Fibroblast of lung (primary cell): ENCODE data around the gene CDH1. TPM values are rescaled to one million over a fixed set of nuclear protein-coding genes. Genes with fewer than 3 reads are reported as not detected.
A peak's percentile ranks its signal among the peaks of the same experiment; 100 is the strongest.

Source experiments
- DNase-seq, 2 donors: peaks; one replicate each; pipeline versions ENCODE4 v3.0.0 to v3.0.0-alpha.2; 2010; ENCODE audit warnings: low read depth in 2 of 2
- H2AFZ ChIP-seq: 2 replicates; pipeline ENCODE4 v1.5.1; 2012; ENCODE audit warnings: low read length, control low read depth, inconsistent platforms
- H3K27ac ChIP-seq: 2 replicates; pipeline ENCODE4 v1.5.1; 2011; ENCODE audit warnings: low read length, control low read depth; ENCODE audit not compliant: insufficient read depth
- H3K27me3 ChIP-seq: 2 replicates; pipeline ENCODE4 v1.5.1; 2011; ENCODE audit warnings: mild to moderate bottlenecking, low read length; ENCODE audit not compliant: control insufficient read depth, insufficient read depth
- H3K36me3 ChIP-seq: 2 replicates; pipeline ENCODE4 v1.5.1; 2011; ENCODE audit warnings: low read length; ENCODE audit not compliant: control insufficient read depth, insufficient read depth
- H3K4me1 ChIP-seq: 2 replicates; pipeline ENCODE4 v1.5.1; 2011; ENCODE audit warnings: low read length; ENCODE audit not compliant: control insufficient read depth, insufficient read depth; ENCODE audit errors: extremely low read depth
- H3K4me2 ChIP-seq: 2 replicates; pipeline ENCODE4 v1.5.1; 2011; ENCODE audit warnings: low read length, control low read depth; ENCODE audit not compliant: insufficient read depth; ENCODE audit errors: extremely low read depth
- H3K4me3 ChIP-seq, 4 experiments: fragments of 200-600 bp in 1 of 4; sonication (generic) in 1 of 4; replicated peaks in 1 of 4; 2 replicates each; pipeline ENCODE4 v1.5.1; 2011 to 2016; ENCODE audit warnings: low read length in 4 of 4, low read depth in 3 of 4, mild to moderate bottlenecking in 3 of 4, control low read depth in 2 of 4, inconsistent platforms in 1 of 4, mixed read lengths in 1 of 4; ENCODE audit not compliant: insufficient read depth in 1 of 4; ENCODE audit errors: control extremely low read depth in 1 of 4
- H3K79me2 ChIP-seq: 2 replicates; pipeline ENCODE4 v1.5.1; 2012; ENCODE audit warnings: mild to moderate bottlenecking, low read length, inconsistent platforms; ENCODE audit not compliant: control insufficient read depth, insufficient read depth
- H3K9ac ChIP-seq: 2 replicates; pipeline ENCODE4 v1.5.1; 2011; ENCODE audit warnings: mild to moderate bottlenecking, low read length, control low read depth; ENCODE audit not compliant: insufficient read depth
- H3K9me3 ChIP-seq: 2 replicates; pipeline ENCODE4 v1.5.1; 2012; ENCODE audit warnings: low read depth, low read length; ENCODE audit not compliant: control insufficient read depth, insufficient read depth
- H4K20me1 ChIP-seq: 2 replicates; pipeline ENCODE4 v1.5.1; 2011; ENCODE audit warnings: low read length; ENCODE audit not compliant: control insufficient read depth, insufficient read depth; ENCODE audit errors: extremely low read depth
- EZH2 ChIP-seq: IDR thresholded peaks from 2 replicates; pipeline ENCODE4 v1.5.1; 2012; ENCODE audit warnings: low read length, control low read depth, mild to moderate bottlenecking; ENCODE audit errors: missing control alignments
- polyA plus RNA-seq, 2 donors: library from polyadenylated mRNA; depleted of rRNA in 1 of 2; stranded (reverse) in 1 of 2; unstranded in 1 of 2; fragments of >200 nt; gene quantifications; 2 replicates each; pipeline ENCODE4 v1.2.1, GENCODE V29; 2011 to 2012; ENCODE audit warnings: missing spikeins in 1 of 2
- total RNA-seq: library from RNA; depleted of rRNA; stranded (reverse); fragments of >200 nt; gene quantifications from 2 replicates; pipeline ENCODE4 v1.2.1, GENCODE V29; 2014
- TF ChIP-seq, protein P1 (sequence below), 2 donors: IDR thresholded peaks in 1 of 2; conservative IDR thresholded peaks in 1 of 2; 1 replicate in 1 of 2; 2 replicates in 1 of 2; pipeline ENCODE4 v1.5.1; 2011 to 2012; ENCODE audit warnings: low read length in 2 of 2, control low read depth in 1 of 2, inconsistent platforms in 1 of 2, low read depth in 1 of 2, mild to moderate bottlenecking in 1 of 2

Gene CDH1
- total and polyA plus RNA-seq, 2 donors (not counting 1 experiment from before 2014, with no cell fraction given) = 0.02 TPM; not detected in 1

DNA sequence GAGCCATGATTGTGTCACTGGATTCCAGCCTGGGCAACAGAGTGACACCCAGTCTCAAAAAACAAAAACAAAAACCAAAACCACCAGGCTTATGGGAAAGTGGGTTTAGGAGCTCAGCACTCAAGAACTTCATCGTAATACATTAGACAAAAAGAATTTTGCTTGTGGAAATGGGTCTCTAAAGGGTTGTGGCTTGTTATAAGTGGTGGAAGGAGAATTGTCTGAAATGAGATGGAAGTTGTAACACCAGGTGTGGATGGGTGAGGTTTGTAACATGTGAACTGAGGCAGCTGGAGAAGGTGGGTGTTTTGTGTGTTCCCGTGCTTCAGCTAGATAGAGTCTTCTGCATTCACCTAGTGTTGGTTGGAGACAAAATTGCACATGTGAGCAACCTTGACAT, 35.8 kb downstream of the CDH1 start:
- no peaks in the 10 kb centered on the region for H3K9me3 ChIP-seq
- TF ChIP-seq, protein P1, sequence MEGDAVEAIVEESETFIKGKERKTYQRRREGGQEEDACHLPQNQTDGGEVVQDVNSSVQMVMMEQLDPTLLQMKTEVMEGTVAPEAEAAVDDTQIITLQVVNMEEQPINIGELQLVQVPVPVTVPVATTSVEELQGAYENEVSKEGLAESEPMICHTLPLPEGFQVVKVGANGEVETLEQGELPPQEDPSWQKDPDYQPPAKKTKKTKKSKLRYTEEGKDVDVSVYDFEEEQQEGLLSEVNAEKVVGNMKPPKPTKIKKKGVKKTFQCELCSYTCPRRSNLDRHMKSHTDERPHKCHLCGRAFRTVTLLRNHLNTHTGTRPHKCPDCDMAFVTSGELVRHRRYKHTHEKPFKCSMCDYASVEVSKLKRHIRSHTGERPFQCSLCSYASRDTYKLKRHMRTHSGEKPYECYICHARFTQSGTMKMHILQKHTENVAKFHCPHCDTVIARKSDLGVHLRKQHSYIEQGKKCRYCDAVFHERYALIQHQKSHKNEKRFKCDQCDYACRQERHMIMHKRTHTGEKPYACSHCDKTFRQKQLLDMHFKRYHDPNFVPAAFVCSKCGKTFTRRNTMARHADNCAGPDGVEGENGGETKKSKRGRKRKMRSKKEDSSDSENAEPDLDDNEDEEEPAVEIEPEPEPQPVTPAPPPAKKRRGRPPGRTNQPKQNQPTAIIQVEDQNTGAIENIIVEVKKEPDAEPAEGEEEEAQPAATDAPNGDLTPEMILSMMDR (conservative IDR thresholded peaks at IDR 0.05 in 1 of 2, IDR thresholded peaks at IDR 0.05 in 1 of 2; ENCODE audit: low read depth in 1 of 2, low read length in 2 of 2) = no peak
- no peak for TF ChIP-seq EZH2
- no peaks in the 10 kb centered on the region for H4K20me1 ChIP-seq
- H3K27ac ChIP-seq = no peak overlapping the region
- H3K4me2 ChIP-seq = no peak overlapping the region
- H3K79me2 ChIP-seq = no peaks in the 10 kb centered on the region
- no peaks in the 10 kb centered on the region for H3K27me3 ChIP-seq
- no peaks in the 10 kb centered on the region for H3K4me1 ChIP-seq
- H3K36me3 ChIP-seq = no peaks in the 10 kb centered on the region
- no peak for DNase-seq
- no peak overlapping the region for H2AFZ ChIP-seq
- no peak overlapping the region for H3K4me3 ChIP-seq
- no peak overlapping the region for H3K9ac ChIP-seq

DNA sequence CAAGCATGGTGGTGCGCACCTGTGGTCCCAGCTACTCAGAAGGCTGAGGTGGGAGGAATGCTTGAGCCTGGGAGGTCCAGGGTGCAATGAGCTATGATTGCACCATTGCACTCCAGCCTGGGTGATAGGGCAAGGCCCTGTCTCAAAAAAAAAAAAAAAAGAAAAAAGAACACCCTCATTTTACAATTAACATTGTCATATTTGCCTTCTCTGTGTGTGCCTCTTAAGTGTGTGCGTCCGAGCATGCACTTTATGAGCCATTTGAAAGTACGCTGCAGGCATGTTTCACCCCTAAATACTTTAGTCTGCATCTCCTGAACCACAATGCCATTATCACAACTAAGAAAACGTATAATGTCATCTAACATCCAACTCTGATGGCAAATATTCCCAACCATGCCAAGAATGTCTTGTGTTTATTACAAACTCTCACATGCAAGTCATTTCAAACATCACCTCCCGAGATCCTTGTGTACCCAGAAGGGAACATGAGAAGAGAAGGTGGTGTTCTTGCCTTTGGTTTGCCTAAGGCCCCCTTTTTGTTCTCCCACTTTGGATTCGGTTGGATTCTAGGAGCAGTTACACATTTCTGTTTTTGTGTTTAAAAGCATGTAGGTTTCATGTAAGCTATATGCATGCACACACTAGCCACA, 38.0 kb downstream of the CDH1 start:
- no peaks in the 10 kb centered on the region for H3K79me2 ChIP-seq
- TF ChIP-seq, protein P1 (conservative IDR thresholded peaks at IDR 0.05 in 1 of 2, IDR thresholded peaks at IDR 0.05 in 1 of 2; ENCODE audit: low read depth in 1 of 2, low read length in 2 of 2) = no peak
- TF ChIP-seq EZH2 = no peak

DNA sequence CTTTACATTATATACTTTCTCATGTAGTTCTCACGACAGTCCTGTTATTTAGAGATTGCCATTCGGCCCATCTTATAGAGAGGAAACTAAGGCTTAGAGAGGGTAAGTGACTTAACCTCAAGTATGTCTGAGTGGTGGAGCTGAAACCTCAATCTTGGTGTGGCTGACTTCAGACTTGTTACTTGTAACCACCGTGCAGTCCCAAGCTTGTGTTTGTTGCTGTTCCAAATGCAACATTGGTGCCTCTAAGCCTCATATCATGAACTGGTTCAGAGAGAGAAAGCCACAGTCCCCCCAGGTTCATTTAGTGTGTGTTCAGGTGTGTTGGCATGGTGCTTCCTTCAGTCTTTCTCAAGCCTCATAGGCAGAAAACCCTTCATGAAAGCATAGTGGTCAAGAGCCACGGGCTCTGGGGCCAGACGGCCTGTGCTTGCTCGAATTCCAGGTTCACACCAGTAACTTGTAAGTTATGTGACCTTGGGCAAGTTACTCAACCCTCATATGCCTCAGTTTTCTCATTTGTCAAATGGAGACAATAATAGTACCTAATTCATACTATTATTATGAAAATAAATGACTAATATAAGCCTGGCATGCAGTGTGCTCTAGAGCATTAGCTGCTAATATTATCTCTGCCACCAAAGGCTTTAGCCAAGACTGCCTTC, 39.9 kb downstream of the CDH1 start:
- TF ChIP-seq, protein P1 (conservative IDR thresholded peaks at IDR 0.05 in 1 of 2, IDR thresholded peaks at IDR 0.05 in 1 of 2; ENCODE audit: low read depth in 1 of 2, low read length in 2 of 2) = no peak
- no peak for TF ChIP-seq EZH2
- Histone ChIP-seq H2AFZ (no peak overlapping the region), H3K79me2 (no peaks in the 10 kb centered on the region), H4K20me1 (no peaks in the 10 kb centered on the region), H3K36me3 (no peaks in the 10 kb centered on the region), H3K27ac (no peak overlapping the region), H3K4me3 (no peak overlapping the region), H3K9me3 (no peaks in the 10 kb centered on the region), H3K4me1 (no peaks in the 10 kb centered on the region), H3K9ac (no peak overlapping the region), H3K27me3 (peaks cover 5% of the 10 kb centered on the region), H3K4me2 (no peak overlapping the region)
- DNase-seq = peak in 1 of 2 donors; percentile 83

More for the DNA sequence above, 38.0 kb downstream of the CDH1 start:
- Histone ChIP-seq H3K9me3 (no peaks in the 10 kb centered on the region), H3K4me3 (no peak overlapping the region), H3K9ac (no peak overlapping the region), H2AFZ (no peak overlapping the region), H3K4me2 (no peak overlapping the region), H3K27ac (no peak overlapping the region), H3K27me3 (peaks cover 2% of the 10 kb centered on the region), H3K36me3 (no peaks in the 10 kb centered on the region), H4K20me1 (no peaks in the 10 kb centered on the region), H3K4me1 (no peaks in the 10 kb centered on the region)
- no peak for DNase-seq
